K562 (cell line): Measurements from ENCODE around the gene DCAF15. TPM values are rescaled to one million over a fixed set of nuclear protein-coding genes. Genes with fewer than 3 reads are reported as not detected.

Experiments used
- ATAC-seq: fragments of 200-7000 bp; cut with Tn5 transposase; 3 replicates; pipeline ENCODE4 v1.9.1; 2020; ENCODE audit warnings: moderate library complexity
- BruUV-seq: library from RNA; stranded (reverse); fragments of 400-500 nt; replicated peaks from 2 replicates; lab custom pipeline; 2021; lab: Mats Ljungman, UMichigan
- CTCF ChIA-PET: fragments of 300-600 bp; formaldehyde crosslinking; extraction: SDS; loops from one replicate; lab custom pipeline; 2021; ENCODE audit warnings: low intra/inter-chr PET ratio; lab: Yijun Ruan, JAX
- POLR2A ChIA-PET: fragments of 300-600, 350-650 bp; sonication (Branson Sonifier 250); formaldehyde crosslinking; extraction: SDS; loops from one replicate; lab custom pipeline; 2021; ENCODE audit warnings: antibody characterized with exemption, inconsistent platforms; lab: Yijun Ruan, JAX
- DNase-seq, 4 experiments: peaks; one replicate each; pipeline versions ENCODE4 v3.0.0 to v3.0.0-alpha.2; 2011 to 2018; ENCODE audit warnings: low spot score in 3 of 4, mixed read lengths in 3 of 4; ENCODE audit errors: extremely low read depth in 1 of 4
- FAIRE-seq: peaks from 2 replicates; lab custom pipeline; 2011; peaks lifted over from hg19 to GRCh38; lab: Jason Lieb, UNC
- H2AFZ ChIP-seq: 2 replicates; pipeline ENCODE4 v1.6.0; 2011; ENCODE audit warnings: low read depth, low read length, control low read depth, inconsistent platforms
- H3K27ac ChIP-seq: fragments of 200-600 bp; 3 replicates; pipeline ENCODE4 v1.8.0; 2011; ENCODE audit warnings: low read depth, mild to moderate bottlenecking, control low read depth, inconsistent platforms, low read length, moderate library complexity, mixed read lengths; ENCODE audit errors: extremely low read depth
- H3K27me3 ChIP-seq, 2 experiments: fragments of 300-600 bp in 1 of 2; 2 replicates in 1 of 2; 3 replicates in 1 of 2; pipeline versions ENCODE4 v1.6.0 to v1.8.0; 2011; ENCODE audit warnings: inconsistent platforms in 2 of 2, low read length in 2 of 2, mild to moderate bottlenecking in 1 of 2, mixed read lengths in 1 of 2, moderate library complexity in 1 of 2; ENCODE audit not compliant: control insufficient read depth in 2 of 2, insufficient read depth in 2 of 2
- H3K36me3 ChIP-seq: fragments of 300-600 bp; 3 replicates; pipeline ENCODE4 v1.8.0; 2011; ENCODE audit warnings: mild to moderate bottlenecking, low read length, inconsistent platforms; ENCODE audit not compliant: control insufficient read depth, insufficient read depth
- H3K4me1 ChIP-seq, 2 experiments: fragments of 200-600 bp in 1 of 2; replicated peaks in 1 of 2; 2 replicates in 1 of 2; 3 replicates in 1 of 2; pipeline versions ENCODE4 v1.5.1 to v1.8.0; 2011; ENCODE audit warnings: inconsistent platforms in 2 of 2, low read length in 2 of 2, mild to moderate bottlenecking in 1 of 2, mixed read lengths in 1 of 2, moderate library complexity in 1 of 2; ENCODE audit not compliant: control insufficient read depth in 2 of 2, insufficient read depth in 2 of 2
- H3K4me2 ChIP-seq: 2 replicates; pipeline ENCODE4 v1.6.1; 2011; ENCODE audit warnings: low read length, control low read depth, inconsistent platforms, mixed read lengths; ENCODE audit not compliant: insufficient read depth
- H3K4me3 ChIP-seq: fragments of 200-600 bp; sonication (generic), shearing (Covaris generic); 2 replicates; pipeline ENCODE4 v1.5.1; 2016; ENCODE audit warnings: control low read depth, inconsistent platforms
- H3K79me2 ChIP-seq: fragments of 200-600 bp; 3 replicates; pipeline ENCODE4 v1.8.0; 2011; ENCODE audit warnings: low read length, inconsistent platforms; ENCODE audit not compliant: control insufficient read depth, insufficient read depth
- H3K9ac ChIP-seq, 2 experiments: 2 replicates each; pipeline versions ENCODE4 v1.6.0 to v1.6.1; 2011; ENCODE audit warnings: low read depth in 2 of 2, low read length in 2 of 2, control low read depth in 1 of 2, inconsistent platforms in 1 of 2, mild to moderate bottlenecking in 1 of 2, mixed read lengths in 1 of 2; ENCODE audit not compliant: insufficient read depth in 1 of 2
- H3K9me1 ChIP-seq: one replicate; pipeline ENCODE4 v1.6.0; 2011; ENCODE audit warnings: inconsistent platforms, mild to moderate bottlenecking, low read length, moderate library complexity; ENCODE audit not compliant: control insufficient read depth, insufficient read depth
- H3K9me3 ChIP-seq: replicated peaks from 2 replicates; pipeline ENCODE4 v1.5.1; 2011; ENCODE audit warnings: low read depth, low read length, inconsistent platforms; ENCODE audit not compliant: control insufficient read depth, insufficient read depth
- H4K20me1 ChIP-seq: replicated peaks from 2 replicates; pipeline ENCODE4 v1.6.1; 2011; ENCODE audit warnings: low read length, inconsistent platforms, mixed read lengths; ENCODE audit not compliant: control insufficient read depth, insufficient read depth
- CREM ChIP-seq: IDR thresholded peaks from 2 replicates; pipeline ENCODE4 v1.6.1; 2014; ENCODE audit warnings: antibody characterized with exemption, low read depth
- NR3C1 ChIP-seq: sonication (generic); formaldehyde crosslinking; IDR thresholded peaks from 2 replicates; pipeline ENCODE4 v1.8.1; 2022; ENCODE audit warnings: missing genetic modification reagents
- ZKSCAN3 ChIP-seq: fragments of 250-450 bp; sonication (Bioruptor Pico); IDR thresholded peaks from 2 replicates; pipeline ENCODE4 v1.4.0; 2020
- ZNF316 ChIP-seq: fragments of 450-650 bp; IDR thresholded peaks from 2 replicates; pipeline ENCODE4 v1.6.1; 2016
- ZNF717 ChIP-seq: fragments of 250-450 bp; sonication (Bioruptor Pico); IDR thresholded peaks from 2 replicates; pipeline ENCODE4 v1.5.0; 2021
- ZNF77 ChIP-seq: fragments of 250-450 bp; sonication (Bioruptor Pico); IDR thresholded peaks from 2 replicates; pipeline ENCODE4 v1.5.0; 2020
- whole genome bisulfite sequencing: fragments of 100-300 bp; shearing (Covaris generic); methylation state at CpG from one replicate; pipeline ENCODE4 v1.1.6; 2016; ENCODE audit warnings: low coverage, mixed read lengths; ENCODE audit not compliant: insufficient coverage; ENCODE audit errors: missing lambda C conversion rate; 5-methylcytosine and 5-hydroxymethylcytosine counted together
- in situ Hi-C: fragments of 300-500 bp; cut with MboI; formaldehyde crosslinking; loops from 4 replicates; pipeline ENCODE4 v1.15.0; 2018; ENCODE audit warnings: inconsistent platforms, mixed read lengths
- intact Hi-C: fragments of 100-400 bp; cut with micrococcal nuclease; formaldehyde crosslinking; loops from 2 replicates; pipeline ENCODE4 v1.14.2; 2022
- polyA plus RNA-seq, 8 experiments: library from polyadenylated mRNA; depleted of rRNA in 4 of 8; stranded (reverse) in 5 of 8; unstranded in 3 of 8; fragments of >200 nt; fragmentation: Nextera tagmentation in 2 of 8; fragmentation: Illumina TruSeq in 1 of 8; extraction: Ambion mirVana in 2 of 8; extraction: Trizol in 1 of 8; gene quantifications; 2 replicates each; pipeline versions ENCODE4 v1.2.1 to v1.2.3, GENCODE V29; 2011 to 2014; ENCODE audit warnings: inconsistent platforms in 1 of 8, missing spikeins in 1 of 8
- total RNA-seq, 7 experiments: library from RNA; depleted of rRNA in 6 of 7; stranded (reverse); fragments of >200 nt in 6 of 7; fragmentation: Illumina TruSeq in 2 of 7; extraction: Trizol in 2 of 7; gene quantifications; 2 replicates each; pipeline versions ENCODE4 v1.2.1 to v1.2.3, GENCODE V29; 2011 to 2021; ENCODE audit warnings: low replicate concordance in 1 of 7
- TF ChIP-seq, protein P1 (sequence below), 2 experiments: fragments of 450-650 bp; IDR thresholded peaks; 2 replicates each; pipeline ENCODE4 v1.6.1; 2016
- TF ChIP-seq, protein P2 (sequence below), 2 experiments: IDR thresholded peaks in 1 of 2; conservative IDR thresholded peaks in 1 of 2; 2 replicates each; pipeline ENCODE4 v1.6.1; 2016; ENCODE audit warnings: low read depth in 2 of 2, mild to moderate bottlenecking in 1 of 2, missing compliant biosample characterization in 1 of 2, missing genetic modification characterization in 1 of 2, moderate library complexity in 1 of 2

DCAF15 gene
- total and polyA plus RNA-seq, 9 of the 15 experiments (the other 6 are each of a cell fraction or from before 2014, with no cell fraction given), result 0.17 to 68.5 (median 27.7) TPM

DNA sequence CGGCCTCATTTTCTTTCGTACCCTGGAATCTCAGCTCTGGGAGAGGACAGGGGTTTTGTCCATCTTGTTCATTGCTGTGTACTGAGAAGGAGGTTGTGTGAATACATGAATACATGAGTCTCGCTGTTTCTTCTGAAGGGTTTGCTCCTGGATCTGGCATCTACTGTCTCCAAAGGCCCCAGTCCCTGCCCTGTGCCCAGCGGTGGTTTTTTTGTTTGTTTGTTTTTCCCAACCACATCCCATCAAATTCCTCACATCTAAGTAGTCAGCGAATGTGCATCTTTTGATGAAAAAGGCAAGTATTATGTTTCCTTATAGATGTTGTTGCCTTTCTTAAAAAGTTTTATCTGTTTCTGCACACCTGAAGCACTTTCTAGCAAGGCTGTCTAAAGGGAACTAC is 12.5 kb downstream of the DCAF15 start:
- intact Hi-C loops, result no loop called here

More for the DNA sequence above, 12.5 kb downstream of the DCAF15 start:
- ATAC-seq, result no peak
- no peaks in the 10 kb centered on the region for H3K79me2 ChIP-seq
- H3K27ac ChIP-seq, result no peak overlapping the region
- in situ Hi-C loops, result no loop called here
- H3K4me3 ChIP-seq, result no peak overlapping the region
- H3K4me2 ChIP-seq, result no peak overlapping the region
- no TSS peak for BruUV-seq
- TF ChIP-seq NR3C1 (CRISPR knock-in tag) (no peak), ZNF717 (CRISPR knock-in tag) (no peak), CREM (no peak), ZKSCAN3 (CRISPR knock-in tag) (no peak), ZNF316 (no peak), ZNF77 (CRISPR knock-in tag) (no peak)
- TF ChIP-seq, protein P1, sequence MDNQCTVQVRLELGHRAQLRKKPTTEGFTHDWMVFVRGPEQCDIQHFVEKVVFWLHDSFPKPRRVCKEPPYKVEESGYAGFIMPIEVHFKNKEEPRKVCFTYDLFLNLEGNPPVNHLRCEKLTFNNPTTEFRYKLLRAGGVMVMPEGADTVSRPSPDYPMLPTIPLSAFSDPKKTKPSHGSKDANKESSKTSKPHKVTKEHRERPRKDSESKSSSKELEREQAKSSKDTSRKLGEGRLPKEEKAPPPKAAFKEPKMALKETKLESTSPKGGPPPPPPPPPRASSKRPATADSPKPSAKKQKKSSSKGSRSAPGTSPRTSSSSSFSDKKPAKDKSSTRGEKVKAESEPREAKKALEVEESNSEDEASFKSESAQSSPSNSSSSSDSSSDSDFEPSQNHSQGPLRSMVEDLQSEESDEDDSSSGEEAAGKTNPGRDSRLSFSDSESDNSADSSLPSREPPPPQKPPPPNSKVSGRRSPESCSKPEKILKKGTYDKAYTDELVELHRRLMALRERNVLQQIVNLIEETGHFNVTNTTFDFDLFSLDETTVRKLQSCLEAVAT (IDR thresholded peaks at IDR 0.05), result no peak
- TF ChIP-seq, protein P2, sequence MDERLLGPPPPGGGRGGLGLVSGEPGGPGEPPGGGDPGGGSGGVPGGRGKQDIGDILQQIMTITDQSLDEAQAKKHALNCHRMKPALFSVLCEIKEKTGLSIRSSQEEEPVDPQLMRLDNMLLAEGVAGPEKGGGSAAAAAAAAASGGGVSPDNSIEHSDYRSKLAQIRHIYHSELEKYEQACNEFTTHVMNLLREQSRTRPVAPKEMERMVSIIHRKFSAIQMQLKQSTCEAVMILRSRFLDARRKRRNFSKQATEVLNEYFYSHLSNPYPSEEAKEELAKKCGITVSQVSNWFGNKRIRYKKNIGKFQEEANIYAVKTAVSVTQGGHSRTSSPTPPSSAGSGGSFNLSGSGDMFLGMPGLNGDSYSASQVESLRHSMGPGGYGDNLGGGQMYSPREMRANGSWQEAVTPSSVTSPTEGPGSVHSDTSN (CRISPR knock-in tag; IDR thresholded peaks at IDR 0.05; ENCODE audit: low read depth), result no peak
- TF ChIP-seq, protein P2 (tag; conservative IDR thresholded peaks at IDR 0.05; ENCODE audit: low read depth), result no peak
- ChIA-PET POLR2A (interaction anchor here (0.5 to 4.1 kb wide), 4 partner anchors 12 to 155 kb away, joined by 3 to 12 read pairs (median 3); partner anchors contain the start of gene DCAF15), CTCF (no interaction called here)
- H3K9me3 ChIP-seq, result no peaks in the 10 kb centered on the region
- 87% methylated on average over 4 of the region's 5 CpGs for WGBS
- no peak overlapping the region for H2AFZ ChIP-seq
- no peaks in the 10 kb centered on the region for H3K27me3 ChIP-seq
- no peaks in the 10 kb centered on the region for H3K9me1 ChIP-seq
- no peaks in the 10 kb centered on the region for H4K20me1 ChIP-seq
- no peak for FAIRE-seq
- DNase-seq, result no peak
- no peak overlapping the region for H3K9ac ChIP-seq
- peaks cover 0 to 33% of the 10 kb centered on the region in 2 experiments; a peak in 2 of 5 replicates for H3K4me1 ChIP-seq
- peaks cover 85% of the 10 kb centered on the region; the same call in 2 of the 3 replicates for H3K36me3 ChIP-seq
